Measurements from ENCODE around the gene LRRC10.

LRRC10 gene, protein sequence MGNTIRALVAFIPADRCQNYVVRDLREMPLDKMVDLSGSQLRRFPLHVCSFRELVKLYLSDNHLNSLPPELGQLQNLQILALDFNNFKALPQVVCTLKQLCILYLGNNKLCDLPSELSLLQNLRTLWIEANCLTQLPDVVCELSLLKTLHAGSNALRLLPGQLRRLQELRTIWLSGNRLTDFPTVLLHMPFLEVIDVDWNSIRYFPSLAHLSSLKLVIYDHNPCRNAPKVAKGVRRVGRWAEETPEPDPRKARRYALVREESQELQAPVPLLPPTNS

DNA sequence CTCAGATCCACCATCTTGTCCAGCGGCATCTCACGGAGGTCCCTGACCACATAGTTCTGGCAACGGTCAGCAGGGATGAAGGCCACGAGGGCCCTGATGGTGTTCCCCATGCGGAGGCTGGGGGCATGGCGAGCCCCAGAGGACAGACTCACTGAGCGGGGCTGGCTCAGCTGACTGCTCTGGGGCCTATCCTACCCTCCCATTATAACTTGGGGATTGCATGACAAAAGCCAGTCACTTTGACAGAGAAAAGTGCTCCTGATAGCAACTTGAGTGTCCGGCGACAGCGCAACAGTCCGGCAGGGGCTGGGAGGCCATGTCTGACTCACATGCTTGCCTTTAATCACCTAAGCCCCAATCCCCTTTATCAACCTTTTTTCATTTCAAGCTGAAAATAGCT, at the start of gene LRRC10:
TSS of gene LRRC10 (minus strand) at position 179 of the 400 bp plus-strand sequence. CDS start at position 110, 69 bp downstream.
- DNase-seq (ENCODE audit: low read depth, low spot score): no peak

DNA sequence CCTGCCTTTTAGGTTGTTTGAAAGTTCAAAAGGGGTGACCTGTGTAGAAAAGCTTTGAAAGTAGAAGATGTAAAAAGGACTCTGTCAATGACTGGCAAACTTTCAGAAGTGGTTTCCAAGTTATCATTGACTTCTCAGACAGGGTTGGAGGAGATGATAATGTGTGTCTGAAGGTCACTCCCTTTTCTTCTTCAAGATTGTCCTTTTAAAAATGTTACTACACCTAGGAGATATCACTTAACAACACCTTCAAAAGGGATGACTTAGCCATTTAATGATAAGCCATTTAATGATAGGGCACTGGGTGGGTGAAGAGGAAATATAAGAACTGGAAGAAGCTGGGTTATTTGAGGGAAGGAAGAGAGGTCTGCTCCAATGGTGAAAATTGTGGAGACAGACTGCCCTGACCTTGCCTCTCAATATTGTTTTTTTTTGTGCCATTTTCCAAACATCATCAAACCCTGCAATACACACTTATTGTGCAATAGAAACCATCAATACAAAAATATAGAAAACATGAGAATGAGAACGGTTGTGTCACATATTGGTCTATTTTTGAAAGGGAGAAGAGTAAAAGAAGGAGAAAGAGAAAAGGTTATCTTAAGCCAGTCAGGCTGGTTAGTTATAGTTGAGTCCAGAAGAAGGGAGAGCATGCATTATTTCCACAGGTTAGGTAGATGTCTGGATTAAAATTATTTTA, 49.6 kb upstream of the LRRC10 start:
- DNase-seq (ENCODE audit: low read depth, low spot score): no peak

DNA sequence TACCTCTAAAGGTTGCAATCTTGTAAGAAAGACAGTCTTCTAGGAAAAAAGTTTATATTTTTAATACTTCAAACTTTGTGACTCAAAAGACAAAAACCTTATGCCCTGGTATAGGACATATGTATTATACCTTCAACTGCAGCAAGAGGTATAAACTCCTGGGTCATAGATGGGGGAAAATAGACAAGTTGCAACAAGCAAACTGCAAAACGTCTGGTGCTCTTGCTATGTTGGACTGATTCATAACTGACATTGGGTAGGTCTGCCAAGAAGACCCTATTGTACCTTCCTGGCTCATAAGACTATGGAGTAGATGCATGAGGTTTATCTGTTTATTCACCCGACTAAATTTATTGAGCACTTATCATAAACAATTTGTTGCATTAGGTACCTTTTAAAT, 47.5 kb upstream of the LRRC10 start:
- no peak for DNase-seq (ENCODE audit: low read depth, low spot score)

DNA sequence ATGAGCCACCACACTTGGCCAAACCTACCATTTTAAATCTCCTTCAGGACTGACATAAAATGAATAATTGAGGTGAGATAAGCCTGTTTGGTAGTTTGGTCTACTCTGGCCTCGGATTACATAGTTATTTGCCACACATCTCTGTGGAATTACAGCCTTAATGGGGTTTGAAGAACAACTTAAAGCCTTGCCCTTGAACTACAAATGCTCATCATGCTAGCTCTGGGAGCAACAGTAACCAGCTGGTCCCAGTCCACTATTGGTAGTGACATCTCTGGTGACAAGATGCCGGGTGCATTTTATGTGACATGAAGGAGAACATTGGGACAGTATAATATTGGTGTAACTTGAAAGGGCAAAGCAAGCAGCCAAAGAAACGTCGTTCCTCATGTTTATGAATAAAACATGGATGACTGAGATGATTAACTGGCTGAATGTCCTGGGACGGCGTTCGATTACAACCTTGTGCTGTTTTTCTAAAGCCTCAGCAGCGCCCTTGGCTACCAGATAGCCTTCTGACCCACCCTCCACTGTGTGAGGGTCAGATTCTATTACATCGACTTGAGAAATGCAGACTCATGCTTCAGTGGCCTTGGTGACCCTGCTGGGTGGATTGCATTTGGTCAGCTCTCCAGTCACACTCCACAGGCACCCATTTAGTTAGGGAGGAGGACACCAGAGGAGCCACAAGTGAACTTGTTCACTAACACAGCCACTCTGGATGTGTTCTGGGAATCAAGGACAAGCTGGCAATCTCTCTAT, 46.9 kb upstream of the LRRC10 start:
- DNase-seq (ENCODE audit: low read depth, low spot score): no peak

DNA sequence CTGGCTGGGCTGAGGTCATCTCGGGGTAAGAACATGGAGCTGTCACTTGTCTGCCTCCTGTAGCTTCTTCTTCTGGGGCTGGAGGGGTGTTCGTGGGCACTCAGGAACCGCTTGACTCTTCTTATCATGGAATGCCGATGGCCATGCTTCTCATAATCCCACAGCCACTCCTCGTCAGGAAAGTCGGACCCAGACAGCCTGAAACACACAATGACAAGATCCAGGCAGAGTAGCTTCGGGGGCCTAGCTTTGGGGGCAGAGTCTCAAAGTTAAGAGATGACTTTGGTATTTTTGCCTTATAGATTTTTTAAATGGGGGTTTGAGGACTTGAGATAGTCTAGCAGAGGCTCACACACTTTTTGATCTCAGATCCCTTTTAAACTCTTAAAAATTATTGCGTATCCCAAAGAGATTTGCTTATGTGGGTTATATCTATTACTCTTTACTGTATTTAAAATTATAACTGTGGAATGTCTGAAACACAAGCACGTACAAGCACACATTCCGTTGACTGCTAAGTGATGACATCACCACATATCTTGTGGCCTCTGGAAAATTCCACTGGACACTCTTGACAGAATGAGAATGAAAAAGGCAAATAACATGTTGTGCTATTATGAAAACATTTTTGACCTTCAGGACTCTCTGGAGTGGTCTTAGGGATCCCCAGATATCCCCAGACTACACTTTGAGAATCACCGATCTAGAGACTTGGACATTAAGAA, 45.1 kb upstream of the LRRC10 start:
- no peak for DNase-seq (ENCODE audit: low read depth, low spot score)

DNA sequence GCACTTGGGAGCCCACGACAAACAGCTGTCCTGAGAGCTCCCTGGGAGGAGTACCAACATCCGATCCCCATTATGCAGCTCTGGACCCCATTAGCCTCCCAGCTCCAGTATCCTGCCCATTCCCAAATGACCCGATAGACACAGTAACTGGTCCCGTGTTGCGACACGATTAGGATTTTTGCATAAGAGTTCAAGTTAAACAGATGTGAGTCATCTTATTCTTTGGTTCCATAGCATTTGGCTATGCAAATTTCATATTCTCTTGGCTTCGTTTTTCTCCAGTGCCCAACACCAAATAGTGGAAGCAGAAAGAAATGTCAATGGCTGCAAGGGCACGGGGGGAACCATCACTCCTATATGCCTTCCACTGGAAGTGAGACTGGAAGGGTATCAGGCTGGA, 43.0 kb upstream of the LRRC10 start:
- DNase-seq (ENCODE audit: low read depth, low spot score): no peak

DNA sequence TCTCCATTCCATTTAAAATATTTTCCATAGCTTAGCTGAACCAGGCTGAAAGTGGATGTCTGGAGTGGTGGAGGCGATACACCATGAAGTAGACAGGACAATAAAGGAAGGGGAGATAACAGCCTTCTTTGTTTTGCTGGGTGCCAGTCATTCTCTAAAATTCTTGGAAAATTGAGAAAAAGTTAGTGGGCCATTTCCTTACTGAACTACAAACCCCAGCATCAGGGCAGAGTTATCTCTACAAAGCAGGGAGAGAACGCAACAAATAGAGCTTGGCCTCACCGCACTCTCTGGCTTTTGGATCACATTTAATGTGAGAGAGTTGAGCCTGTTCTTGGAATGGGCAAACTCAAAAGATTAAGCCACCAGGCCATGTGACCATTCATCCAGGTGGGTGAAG, 41.2 kb upstream of the LRRC10 start:
- DNase-seq (ENCODE audit: low read depth, low spot score): no peak

DNA sequence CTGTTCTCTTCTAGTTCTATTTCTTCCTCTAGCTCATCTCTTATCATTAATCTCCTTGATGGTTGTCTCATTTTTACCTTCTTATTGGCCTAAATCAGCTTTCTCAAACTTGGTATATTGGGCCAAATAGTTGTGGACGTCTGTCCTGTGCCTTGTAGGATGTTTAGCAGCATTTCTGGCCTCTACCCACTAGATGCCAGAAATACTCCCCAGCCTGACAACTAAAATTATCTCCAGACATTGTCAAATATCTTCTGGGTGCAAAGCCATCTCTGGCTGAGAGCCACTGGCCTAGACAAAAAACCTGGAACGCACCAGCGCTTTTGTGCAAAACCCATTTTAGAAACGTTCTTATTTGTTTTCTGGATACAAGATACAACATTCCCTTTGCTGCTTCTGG, 38.8 kb upstream of the LRRC10 start:
- no peak for DNase-seq (ENCODE audit: low read depth, low spot score)

DNA sequence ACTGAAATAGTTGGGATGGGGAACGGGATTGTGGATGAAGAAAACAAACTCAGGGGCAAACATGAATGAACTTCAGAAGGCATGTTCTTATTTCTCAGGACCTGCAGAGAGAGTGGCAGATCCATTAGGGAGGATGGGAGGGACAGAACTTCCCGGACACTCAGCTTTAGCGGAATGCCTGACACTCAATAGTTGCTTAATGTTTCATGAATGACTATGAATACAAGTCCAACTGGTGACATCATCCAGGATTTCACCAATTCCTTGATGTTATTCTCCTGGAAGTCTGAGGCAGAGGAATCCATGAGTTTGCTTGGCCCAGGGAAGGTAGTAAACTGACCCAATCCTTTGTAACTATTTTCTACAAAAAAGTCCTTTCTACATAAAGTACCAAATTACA, 37.8 kb upstream of the LRRC10 start:
- DNase-seq (ENCODE audit: low read depth, low spot score): no peak

DNA sequence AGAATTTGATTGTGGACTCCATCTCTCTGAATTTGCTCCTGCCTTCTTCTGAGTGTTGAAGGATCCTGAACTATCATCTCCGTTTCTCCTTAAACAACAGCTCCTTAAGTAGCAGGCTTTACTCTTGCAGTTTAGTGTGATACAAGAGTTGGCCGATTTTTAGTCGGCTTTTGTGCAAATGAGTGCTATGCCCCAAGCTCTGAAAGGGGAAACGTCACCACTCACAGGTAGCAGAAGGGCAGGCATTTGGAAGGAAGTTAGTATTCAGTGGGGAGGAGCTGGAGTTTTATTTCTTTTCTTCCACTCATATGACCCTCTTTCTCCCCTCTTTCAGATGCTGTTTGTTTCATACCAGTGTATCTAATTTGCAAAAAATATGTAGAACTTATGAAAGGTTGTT, 36.5 kb upstream of the LRRC10 start:
- DNase-seq (ENCODE audit: low read depth, low spot score): no peak

DNA sequence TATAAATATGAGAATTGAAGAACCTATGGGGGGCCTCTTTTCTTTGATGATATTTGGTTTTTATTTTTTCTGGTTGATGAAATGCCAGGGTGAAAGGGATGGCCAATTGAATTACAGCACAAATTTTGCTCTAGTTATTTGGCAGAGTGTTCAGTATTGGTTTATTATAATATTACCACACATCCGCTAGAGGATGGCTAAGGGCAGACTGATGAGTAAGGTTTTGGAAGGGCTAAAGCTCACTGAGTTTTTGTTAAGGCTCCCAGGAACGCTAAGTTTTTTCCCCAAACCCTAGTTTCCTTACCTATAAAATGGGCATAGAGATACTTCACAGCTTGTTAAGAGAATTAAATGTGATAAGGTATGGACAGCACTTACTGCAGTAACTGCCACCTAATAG, 34.3 kb upstream of the LRRC10 start:
- no peak for DNase-seq (ENCODE audit: low read depth, low spot score)

DNA sequence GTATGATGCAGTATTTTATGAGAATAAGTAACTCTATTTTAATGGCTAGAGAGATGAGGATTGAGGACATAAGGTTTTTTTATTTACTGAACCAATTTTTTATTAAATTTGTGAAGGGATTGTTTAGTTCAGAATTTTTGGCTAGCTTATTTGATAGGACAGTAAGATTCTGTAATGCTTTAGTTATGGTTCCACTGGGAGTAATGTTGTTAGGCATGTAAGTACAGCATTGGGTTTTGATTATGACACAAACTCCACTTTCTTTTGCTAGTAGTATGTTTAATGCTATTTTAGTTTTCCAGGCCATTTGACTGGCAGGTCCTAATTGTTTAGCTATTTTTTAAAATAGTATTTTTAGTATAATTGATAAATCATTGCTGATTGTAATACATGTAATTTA, 33.8 kb upstream of the LRRC10 start:
- DNase-seq (ENCODE audit: low read depth, low spot score): no peak

DNA sequence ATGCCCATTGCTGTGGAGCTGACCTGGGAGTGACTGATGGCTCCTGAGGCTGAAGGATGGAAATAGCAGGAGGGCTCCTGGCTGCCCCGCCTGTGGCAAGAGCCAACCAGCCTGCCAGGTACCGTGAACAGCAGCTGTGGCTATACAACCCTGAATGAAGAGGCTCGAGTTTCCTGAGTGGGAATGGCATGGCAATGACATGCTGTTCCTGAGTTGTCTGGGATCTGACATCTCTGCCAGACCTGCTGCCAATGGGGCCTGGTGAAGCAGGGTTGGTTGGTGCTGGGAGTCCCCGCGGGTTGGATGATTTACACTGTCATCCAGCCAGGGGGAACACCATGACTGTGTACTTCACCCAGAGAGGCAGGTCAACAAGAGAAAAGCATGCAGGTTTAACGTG, 31.8 kb upstream of the LRRC10 start:
- no peak for DNase-seq (ENCODE audit: low read depth, low spot score)

DNA sequence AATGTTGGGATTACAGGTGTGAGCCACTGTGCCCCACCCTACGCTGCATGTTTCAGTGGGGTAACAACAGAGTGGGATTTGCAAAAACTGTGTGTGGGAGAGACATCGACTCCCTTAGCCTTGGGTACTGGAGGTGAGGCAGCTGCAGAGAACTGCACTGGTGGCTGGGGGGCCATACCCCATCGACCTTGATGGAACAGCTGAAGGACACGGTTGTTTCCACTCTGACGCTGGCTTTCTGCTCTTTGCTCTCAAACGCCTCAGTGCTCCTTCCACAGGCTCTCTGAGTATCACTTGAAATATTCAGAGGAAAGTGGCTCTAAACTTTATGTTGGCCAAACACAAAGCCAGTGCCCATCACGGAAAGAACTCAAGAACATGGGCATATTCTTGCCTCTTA, 30.8 kb upstream of the LRRC10 start:
- DNase-seq (ENCODE audit: low read depth, low spot score): no peak

DNA sequence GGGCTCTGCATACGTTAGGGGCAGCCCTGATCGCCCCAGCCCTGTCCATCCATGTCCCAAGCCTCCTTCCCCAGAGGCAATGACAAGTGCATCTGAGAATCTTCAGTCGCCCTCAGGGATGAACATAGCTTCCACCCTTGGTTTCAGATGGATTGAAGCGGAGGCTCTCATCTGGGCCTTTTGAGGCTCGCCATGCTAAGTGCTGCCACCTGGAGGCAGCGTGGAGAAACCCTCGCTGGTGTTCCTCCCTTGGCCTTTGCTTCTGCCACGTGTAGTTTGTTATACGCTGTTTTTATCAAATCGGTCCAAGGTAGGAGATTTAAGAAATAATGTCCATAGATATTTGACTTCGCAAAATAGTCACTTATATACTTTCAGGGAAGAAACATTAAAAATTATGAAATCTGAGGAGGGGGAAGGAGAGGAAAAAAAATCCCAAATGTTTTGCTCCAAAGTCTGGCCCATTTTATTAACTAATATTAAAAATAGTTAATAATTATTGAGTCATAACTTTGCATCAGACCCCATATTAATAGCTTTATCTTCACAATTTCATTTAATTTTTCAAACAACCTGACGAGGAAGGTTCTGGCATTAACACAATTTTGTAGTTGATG, 28.8 kb upstream of the LRRC10 start:
- DNase-seq (ENCODE audit: low read depth, low spot score): peak; percentile 16

DNA sequence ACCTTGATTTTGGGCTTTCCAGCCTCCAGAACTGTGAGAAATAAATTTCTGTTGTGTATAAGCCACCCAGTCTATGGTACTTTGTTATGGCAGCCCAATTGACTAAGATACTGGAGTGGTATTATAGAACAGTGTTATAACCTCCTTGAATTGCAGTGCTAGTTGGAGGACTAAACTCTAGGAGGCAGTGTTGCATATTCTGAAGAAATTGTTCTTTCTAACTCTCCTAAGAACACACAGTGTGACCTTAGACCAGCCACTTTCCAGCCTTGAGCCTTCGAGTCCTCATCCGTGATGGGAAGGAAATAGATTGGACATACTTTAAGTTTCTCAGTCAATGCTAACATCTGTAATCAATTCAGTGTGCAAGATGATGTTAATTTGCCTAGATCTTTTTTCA, 22.4 kb upstream of the LRRC10 start:
- no peak for DNase-seq (ENCODE audit: low read depth, low spot score)

DNA sequence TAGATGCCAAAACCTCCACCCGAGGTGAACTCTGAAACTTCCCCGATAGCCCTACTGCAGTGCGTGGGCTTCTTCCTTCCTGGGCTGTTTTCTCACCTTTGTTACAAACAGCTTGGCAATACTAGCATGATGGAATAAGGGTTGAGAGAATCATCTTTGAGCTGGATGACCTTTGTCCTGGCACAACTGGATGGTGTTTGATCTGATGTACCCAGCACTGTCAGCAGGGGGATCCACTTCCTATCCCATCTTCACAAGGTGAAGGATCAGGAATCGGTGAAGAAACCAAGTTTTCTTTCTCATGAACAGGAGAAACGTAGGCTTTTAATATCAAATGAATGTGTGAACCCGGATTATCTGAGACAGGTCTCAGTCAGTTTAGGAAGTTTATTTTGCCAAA, 19.5 kb upstream of the LRRC10 start:
- DNase-seq (ENCODE audit: low read depth, low spot score): no peak

DNA sequence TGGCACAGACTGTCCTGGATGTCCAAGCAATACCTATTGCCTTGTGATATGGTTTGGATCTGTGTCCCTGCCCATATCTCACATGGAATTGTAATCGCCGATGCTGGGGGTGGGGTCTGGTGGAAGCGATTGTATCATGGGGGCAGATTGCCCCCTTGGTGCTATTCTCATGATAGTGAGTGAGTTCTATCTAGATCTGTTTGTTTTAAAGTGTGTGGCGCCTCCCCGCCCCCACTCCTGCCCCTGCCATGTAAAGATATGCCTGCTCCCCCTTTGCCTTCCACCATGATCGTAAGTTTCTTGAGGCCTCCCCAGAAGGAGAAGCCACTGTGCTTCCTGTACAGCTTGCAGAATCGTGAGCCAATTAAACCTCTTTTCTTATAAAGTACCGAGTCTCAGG, 16.8 kb upstream of the LRRC10 start:
- no peak for DNase-seq (ENCODE audit: low read depth, low spot score)

DNA sequence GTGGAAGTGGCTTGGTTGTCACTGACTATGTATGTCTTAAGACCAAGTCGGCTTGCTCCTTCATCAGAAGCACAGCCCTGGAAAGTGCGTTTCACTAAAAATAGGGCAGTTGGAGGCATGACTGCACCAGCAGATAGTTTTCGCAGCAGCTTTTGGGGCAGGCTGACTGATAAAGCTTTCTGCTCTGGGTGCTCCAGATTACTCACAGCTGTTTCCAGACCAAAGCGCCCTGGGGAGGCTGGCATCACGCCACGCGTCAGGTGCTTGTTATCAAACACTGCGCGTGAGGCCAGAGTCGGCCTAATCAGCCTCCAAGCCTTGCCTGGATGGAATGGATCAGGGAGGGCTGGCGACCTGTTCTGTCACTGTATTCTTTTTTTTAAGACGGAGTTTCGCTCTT, 13.3 kb upstream of the LRRC10 start:
- no peak for DNase-seq (ENCODE audit: low read depth, low spot score)

DNA sequence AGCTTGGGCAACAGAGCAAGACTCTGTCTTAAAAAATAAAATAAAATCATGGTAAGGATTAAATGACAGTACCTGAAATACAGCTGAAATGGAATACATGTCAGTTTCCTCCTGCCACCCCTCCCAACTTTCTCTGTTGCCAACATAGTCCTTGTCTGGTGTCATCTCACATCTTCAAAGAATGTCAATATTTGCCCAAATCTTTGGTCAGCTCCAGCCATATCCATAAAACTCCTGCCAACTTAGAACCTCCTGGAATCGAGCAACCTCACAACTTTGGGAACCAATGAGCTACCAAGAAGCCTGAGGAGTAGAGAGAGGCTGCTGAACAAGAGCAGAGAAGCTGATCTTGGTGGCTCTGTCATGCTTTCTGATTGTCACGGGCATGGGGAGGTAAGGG, 10.8 kb upstream of the LRRC10 start:
- no peak for DNase-seq (ENCODE audit: low read depth, low spot score)

DNA sequence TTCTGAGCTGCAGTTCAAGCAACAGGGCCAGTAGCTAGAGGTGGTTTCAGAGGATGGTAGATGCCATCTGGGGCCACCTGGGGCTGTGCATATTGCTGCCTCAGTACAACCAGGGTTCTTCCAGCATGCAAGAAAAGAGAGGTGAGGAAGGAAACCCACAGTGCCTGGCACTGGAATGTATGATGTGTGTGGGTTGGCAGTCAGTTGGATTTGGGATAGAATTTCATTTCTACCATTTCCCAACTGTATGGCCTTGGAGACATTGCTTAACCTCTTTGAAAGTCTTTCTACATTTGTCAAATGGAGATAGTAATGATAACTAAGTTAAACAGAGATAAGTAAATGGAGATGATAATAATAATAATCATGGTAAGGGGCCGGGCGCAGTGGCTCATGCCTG, 10.2 kb upstream of the LRRC10 start:
- DNase-seq (ENCODE audit: low read depth, low spot score): no peak

DNA sequence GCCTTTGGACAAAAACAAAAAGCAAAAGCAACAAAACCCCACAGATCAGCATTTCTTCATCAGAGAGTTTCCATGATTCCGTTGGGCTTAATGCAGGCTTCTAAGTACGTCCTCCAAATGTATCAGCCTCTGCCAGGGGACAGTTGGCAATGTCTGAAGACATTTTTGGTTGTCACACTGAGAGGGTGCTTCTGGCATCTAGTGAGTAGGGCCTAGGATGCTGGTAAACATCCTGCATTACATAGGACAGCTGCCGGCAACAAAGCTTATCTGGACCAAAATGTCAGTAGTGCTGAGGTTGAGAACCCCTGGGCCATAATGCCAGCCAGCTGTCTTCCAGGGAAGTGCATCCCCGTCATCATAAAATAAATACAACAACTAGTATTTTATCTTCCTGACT, 9.4 kb upstream of the LRRC10 start:
- no peak for DNase-seq (ENCODE audit: low read depth, low spot score)

All from activated naive CD8-positive, alpha-beta T cell treated with anti-CD3 and anti-CD28 coated beads, Interleukin-2, amount 50 U/mL, for 16 hours (primary cell).